NCI-H2196 treated with DMSO at 0.1 percent for 48 hours (cell line): ENCODE measurements around the gene FAM83F.

Source experiments
- DNase-seq: peaks from one replicate; lab custom pipeline; 2025; ENCODE audit not compliant: unreplicated experiment; lab: John Stamatoyannopoulos, UW

The FAM83F gene

GRCh38 chr22:39965748-39966147, 29.0 kb upstream of the FAM83F start:
- no peak for DNase-seq

GRCh38 chr22:39966470-39966869, 28.3 kb upstream of the FAM83F start:
- DNase-seq, result no peak

- no peak for DNase-seq
Observed at GRCh38 chr22:39967103-39967829, 27.5 kb upstream of the FAM83F start.

DNA sequence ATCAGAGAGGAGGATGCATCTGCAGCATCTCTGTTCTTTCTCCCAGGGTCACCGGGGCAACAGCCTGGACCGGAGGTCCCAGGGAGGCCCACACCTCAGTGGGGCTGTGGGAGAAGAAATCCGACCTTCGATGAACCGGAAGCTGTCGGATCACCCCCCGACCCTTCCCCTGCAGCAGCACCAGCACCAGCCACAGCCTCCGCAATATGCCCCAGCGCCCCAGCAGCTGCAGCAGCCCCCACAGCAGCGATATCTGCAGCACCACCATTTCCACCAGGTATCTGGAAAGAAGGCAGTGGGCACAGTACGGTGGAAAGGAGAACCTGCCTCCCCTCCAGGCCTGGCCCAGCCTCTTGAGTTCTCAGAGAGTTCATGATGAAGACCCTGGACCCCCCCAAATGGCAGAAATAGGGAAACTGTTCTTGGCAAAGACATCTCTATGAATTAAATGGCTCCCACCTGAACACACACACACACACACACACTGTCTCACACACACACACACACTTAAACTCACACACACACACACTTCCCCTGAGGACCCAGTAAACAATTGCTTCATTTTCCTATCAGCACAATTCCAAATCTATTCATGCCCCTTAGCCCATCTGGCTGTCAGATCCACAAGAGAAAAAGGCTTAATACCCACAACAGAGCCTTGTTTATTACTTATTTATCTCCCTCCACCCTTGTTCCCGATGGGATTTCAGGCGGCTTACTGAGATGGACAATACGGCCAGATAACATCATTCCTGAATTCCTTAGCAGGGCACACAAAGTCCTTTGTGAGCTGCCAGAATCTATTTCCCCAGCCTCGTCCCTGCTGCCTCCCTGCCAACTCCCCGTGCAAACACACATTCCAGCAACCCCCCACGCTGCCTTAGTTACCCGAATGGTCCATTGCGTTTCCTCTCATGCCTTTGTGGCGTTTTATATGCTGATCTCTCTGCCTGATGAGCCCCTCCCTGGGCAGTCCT, 26.5 kb upstream of the FAM83F start:
- DNase-seq, result no peak

DNA sequence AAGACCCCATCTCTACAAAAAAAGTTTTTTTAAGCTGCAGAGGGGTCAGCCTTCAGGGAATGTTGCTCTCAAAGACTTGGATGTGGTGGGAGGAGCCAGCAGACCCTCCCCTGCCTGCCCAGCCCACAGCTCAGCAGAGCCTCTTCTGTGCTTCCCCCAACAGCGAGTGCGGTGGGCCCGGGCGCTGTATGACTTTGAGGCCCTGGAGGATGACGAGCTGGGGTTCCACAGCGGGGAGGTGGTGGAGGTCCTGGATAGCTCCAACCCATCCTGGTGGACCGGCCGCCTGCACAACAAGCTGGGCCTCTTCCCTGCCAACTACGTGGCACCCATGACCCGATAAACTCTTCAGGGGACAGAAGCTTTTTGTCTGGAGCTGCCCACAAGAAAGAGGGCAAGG, 24.0 kb upstream of the FAM83F start:
- no peak for DNase-seq

- no peak for DNase-seq
Observed at GRCh38 chr22:39972641-39973040, 22.1 kb upstream of the FAM83F start.

GRCh38 chr22:39973656-39974055, 21.1 kb upstream of the FAM83F start:
- DNase-seq, result no peak

DNA sequence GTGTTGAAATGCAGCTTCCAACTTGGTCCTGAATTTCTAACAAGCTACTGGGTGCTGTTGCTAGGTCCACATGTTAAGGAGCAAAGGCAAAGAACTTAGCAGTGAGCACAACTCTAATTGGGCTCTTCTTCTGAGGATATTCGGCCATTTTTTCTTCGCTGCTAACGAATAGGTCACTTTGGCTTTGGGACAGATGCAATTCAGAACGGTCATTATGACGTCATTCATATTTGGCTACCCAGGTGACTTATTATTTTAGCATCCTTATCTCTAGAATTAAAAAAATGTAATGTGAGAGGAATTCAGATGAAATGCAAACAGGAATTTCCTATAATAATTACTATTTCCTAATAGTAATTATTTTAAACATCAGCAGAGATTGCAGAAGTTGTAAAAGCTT, 20.7 kb upstream of the FAM83F start:
- no peak for DNase-seq

DNA sequence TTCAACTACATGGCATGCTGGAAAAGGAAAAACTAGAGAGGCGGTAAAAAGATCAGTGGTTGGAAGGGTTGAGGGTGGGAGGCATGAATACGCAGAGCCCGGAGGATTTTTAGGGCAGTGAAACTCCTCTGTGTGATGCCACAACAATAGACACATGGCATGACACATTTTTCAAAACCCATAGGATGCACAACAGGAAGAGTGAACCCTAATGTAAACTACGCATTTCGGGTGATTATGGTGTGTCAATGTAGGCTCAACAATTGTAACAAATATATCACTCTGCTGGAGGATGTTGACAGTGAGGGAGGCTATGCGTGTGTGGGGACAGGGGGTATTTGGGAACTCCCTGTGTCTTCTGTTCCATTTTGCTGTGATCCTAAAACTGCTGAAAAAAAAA, 15.7 kb upstream of the FAM83F start:
- DNase-seq, result no peak

GRCh38 chr22:39979458-39979857, 15.3 kb upstream of the FAM83F start:
- no peak for DNase-seq

GRCh38 chr22:39980596-39980995, 14.2 kb upstream of the FAM83F start:
- DNase-seq, result no peak

GRCh38 chr22:39983346-39983745, 11.4 kb upstream of the FAM83F start:
- no peak for DNase-seq

DNA sequence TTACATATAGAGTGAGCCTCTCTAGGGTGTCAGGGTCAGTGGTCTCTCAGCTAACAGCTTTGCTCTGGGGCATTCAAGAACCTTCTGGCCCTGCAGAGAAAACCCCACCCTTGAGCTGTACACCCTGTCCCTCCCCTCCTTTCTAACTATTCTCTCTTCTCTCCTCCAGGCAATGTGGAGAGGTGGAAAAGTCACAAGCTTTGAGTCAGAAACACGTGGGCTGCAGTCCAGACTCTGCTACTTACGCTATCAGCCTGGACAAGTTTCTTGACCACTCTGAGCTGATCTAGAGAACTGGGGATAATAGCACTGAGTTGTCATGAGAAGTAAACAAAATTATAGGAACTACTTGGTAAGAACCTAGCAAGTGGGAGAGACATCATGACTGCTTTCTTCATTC, 10.7 kb upstream of the FAM83F start:
- no peak for DNase-seq

GRCh38 chr22:39984746-39985145, 10.0 kb upstream of the FAM83F start:
- no peak for DNase-seq

DNA sequence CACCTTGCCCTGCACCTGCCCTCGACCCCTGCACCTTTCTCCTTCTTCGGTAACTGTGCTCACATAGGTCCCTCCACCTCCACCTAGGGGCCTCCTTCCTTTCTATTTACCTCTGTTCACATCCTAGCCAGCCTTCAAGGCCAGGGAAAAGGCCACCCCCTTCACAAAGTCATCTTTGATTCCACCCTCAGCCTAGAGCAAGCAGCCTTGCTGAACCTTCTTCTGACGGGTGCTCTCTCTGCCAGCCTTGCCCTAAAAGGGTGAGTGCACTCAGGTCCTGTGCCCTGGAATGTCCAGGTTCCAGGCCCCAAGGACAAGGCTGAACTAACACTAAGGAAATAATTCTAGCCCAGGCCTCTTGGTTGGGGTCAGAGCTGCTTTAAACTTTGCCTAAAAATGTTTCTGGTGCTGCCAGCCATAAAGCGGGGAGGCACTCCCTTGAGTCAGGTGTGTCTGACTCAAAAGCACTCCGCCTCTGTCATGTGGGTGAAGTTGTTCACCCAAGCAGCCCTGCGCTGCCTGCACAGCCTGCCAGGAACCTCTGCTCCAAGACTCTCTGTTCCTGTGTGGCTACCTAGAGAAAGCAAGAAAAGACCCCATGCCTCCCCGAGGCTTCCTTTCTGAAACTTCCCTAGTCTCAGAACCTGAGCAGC, 9.2 kb upstream of the FAM83F start:
- DNase-seq, result no peak

DNA sequence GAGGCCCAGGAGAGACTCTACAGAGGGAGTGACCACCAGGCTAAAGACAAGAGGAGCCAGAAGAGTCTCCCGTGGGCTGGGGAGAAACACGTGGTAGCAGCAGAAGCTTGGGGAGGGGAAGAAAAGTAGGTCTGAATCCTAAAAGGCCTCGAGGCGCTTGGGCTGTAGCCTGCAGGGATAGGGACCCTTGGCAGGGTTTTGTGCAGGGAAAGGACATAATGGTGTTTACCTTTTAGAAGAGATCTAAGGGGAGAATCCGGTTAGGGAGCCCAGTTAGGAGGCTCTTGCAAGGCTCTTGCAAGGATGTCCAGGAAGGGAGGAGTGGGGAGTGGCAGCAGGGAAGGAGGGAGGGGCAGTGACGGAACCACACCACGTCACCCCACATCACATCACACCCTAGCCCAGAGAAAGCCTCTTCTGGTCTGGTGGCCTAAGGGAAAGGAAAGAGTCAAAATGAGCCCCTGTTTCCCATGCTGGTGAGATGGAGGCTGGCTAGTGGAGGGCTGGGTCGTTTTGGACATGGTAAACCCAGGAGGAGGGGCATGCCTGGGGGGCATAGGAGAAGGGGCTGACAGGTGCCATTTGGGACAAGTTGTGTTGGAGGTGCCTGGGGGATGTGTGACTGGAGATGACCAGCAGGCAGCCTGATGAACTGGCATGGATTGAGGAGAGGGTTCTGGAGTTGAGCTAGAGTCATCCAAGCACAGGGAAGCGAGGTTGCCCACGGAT, 6.2 kb upstream of the FAM83F start:
- no peak for DNase-seq

- DNase-seq, result no peak
Observed at GRCh38 chr22:39989633-39990032, 5.1 kb upstream of the FAM83F start.

- DNase-seq, result no peak
Observed at GRCh38 chr22:39990686-39991085, 4.1 kb upstream of the FAM83F start.

GRCh38 chr22:39991159-39991860, 3.4 kb upstream of the FAM83F start:
- no peak for DNase-seq

DNA sequence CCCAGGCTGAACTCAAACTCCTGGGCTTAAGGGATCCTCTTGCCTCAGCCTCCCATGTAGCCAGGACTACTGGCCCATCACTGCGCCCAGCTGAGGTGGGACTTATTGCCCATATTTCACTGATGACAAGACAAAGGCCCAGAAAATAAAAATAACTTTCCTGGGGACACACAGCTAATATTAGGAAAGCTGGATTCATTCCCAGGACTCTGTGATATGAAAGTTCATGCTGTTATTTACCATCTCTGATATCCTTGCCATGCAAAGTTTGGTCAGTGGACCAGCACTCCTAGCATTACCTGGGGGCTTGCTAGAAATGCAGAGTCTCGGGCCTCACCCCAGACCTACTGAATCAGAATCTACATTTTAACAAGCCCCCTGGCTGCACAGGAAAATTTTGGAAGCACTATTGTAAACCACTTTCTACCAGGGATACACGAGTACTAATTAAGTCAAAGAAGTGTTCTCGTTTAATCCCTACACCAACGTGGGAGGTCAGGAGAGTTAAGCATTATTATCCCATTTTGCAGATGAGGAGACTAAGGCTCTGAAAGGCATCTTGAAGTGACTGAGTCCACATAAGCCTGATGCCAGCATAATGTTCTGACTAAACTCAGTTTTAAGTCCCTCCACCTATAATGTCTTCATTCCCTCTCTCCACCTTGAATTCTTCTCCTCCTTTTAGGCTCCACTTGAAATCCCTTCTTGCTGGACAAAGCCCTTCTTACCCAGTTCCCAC, 2.5 kb upstream of the FAM83F start:
- DNase-seq, result no peak
